Measurements from ENCODE around the gene SOX6. TPM values are rescaled to one million over a fixed set of nuclear protein-coding genes. Genes with fewer than 3 reads are reported as not detected.

Gene SOX6
- 7.7 and 20.2 TPM in 2 replicates for polyA plus RNA-seq

DNA sequence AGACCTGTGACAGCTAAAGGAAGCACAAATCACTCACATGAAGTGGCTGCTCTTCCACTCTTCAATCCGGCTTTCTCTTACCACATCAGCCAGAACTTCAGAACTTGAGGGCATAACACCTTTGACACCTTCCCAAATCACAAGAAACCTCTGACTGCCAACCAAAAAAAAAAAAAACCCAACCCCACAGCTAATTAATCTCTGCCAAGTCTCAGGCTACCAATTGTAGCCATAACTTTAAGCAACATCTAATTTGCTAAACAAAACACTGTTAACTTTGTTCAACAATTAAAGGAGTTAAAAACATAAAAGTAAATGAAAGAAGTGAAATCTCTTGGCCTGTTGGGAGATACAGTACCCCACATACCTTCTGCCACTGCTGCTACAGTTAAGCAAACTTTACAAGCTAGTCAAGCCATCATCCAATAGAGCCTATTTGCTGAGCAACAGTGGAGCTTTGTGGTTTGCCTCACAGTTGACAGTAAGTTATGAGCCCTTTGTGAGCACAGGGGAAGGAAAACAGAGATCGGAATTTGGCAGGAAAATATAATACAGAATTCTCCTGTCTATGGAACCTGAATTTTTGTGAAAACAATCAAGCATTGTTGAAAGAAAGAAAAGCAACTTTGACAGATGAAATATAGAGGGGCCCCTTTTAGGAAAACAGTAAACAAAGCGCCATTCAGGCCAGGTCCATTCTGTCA lies at the start of gene SOX6:
Gene SOX6 (minus strand): TSS at position 490 of the 704 bp plus-strand sequence. CDS start 15,298 bp downstream, outside the sequence.

Data from Purkinje cell (primary cell).